SU-DHL-6 (cell line): ENCODE data around the gene LRP1B.

Experiments
- CTCF ChIP-seq: fragments of 200-600 bp; sonication (generic); IDR thresholded peaks from one replicate; pipeline ENCODE4 v1.5.1; 2017; ENCODE audit warnings: antibody characterized with exemption, mild to moderate bottlenecking, low read length, moderate library complexity; ENCODE audit not compliant: insufficient read depth, poor library complexity, severe bottlenecking
- EZH2phosphoT487 ChIP-seq: fragments of 200-600 bp; sonication (generic), shearing (Covaris generic); conservative IDR thresholded peaks from 2 replicates; pipeline ENCODE4 v1.6.1; 2018; ENCODE audit warnings: mild to moderate bottlenecking, antibody characterized with exemption, low read length, moderate library complexity, mixed read lengths

- no peak for TF ChIP-seq CTCF
- TF ChIP-seq EZH2phosphoT487, result no peak
These were observed 1418.9 kb downstream of the LRP1B start for GRCh38 chr2:140711867-140712266.
